H9 (cell line): ENCODE data around the gene CEP85L. TPM values are rescaled to one million over a fixed set of nuclear protein-coding genes. Genes with fewer than 3 reads are reported as not detected.
A peak's percentile ranks its signal among the peaks of the same experiment; 100 is the strongest.

ENCODE experiments used
- DNase-seq: peaks from one replicate; pipeline ENCODE4 v3.0.0-alpha.2; 2017
- H2AFZ ChIP-seq: one replicate; pipeline ENCODE4 v1.6.1; 2013; ENCODE audit warnings: mild to moderate bottlenecking, low read length, control low read depth, moderate library complexity
- H2AK5ac ChIP-seq: 2 replicates; pipeline ENCODE4 v1.6.1; 2013; ENCODE audit warnings: low read length, control low read depth, mixed read lengths; ENCODE audit not compliant: insufficient read length
- H2BK120ac ChIP-seq: one replicate; pipeline ENCODE4 v1.6.1; 2013; ENCODE audit warnings: low read depth, mild to moderate bottlenecking, low read length, control low read depth, inconsistent platforms; ENCODE audit not compliant: poor library complexity, severe bottlenecking
- H2BK12ac ChIP-seq: 2 replicates; pipeline ENCODE4 v1.6.1; 2013; ENCODE audit warnings: low read length, control low read depth, mixed read lengths, low read depth; ENCODE audit not compliant: insufficient read length
- H2BK15ac ChIP-seq: 2 replicates; pipeline ENCODE4 v1.6.1; 2013; ENCODE audit warnings: low read depth, low read length, control low read depth
- H2BK20ac ChIP-seq: one replicate; pipeline ENCODE4 v1.6.1; 2013; ENCODE audit warnings: low read depth, mild to moderate bottlenecking, low read length, control low read depth, inconsistent platforms; ENCODE audit not compliant: poor library complexity, severe bottlenecking
- H2BK5ac ChIP-seq: 2 replicates; pipeline ENCODE4 v1.6.1; 2013; ENCODE audit warnings: low read length, control low read depth, mixed read lengths; ENCODE audit not compliant: insufficient read length
- H3K14ac ChIP-seq: 2 replicates; pipeline ENCODE4 v1.6.1; 2013; ENCODE audit warnings: low read length, control low read depth; ENCODE audit not compliant: insufficient read depth
- H3K18ac ChIP-seq: 2 replicates; pipeline ENCODE4 v1.6.1; 2013; ENCODE audit warnings: low read depth, mild to moderate bottlenecking, mixed read lengths, low read length, control low read depth; ENCODE audit not compliant: insufficient read length
- H3K23ac ChIP-seq: 2 replicates; pipeline ENCODE4 v1.6.1; 2013; ENCODE audit warnings: low read length, control low read depth, mixed read lengths, low read depth; ENCODE audit not compliant: insufficient read length
- H3K23me2 ChIP-seq: 2 replicates; pipeline ENCODE4 v1.6.1; 2013; ENCODE audit warnings: low read depth, mild to moderate bottlenecking, mixed read lengths, low read length, control low read depth; ENCODE audit not compliant: insufficient read length, poor library complexity, severe bottlenecking
- H3K27ac ChIP-seq: 2 replicates; pipeline ENCODE4 v1.5.1; 2013; ENCODE audit warnings: low read length, control low read depth, mixed read lengths, low read depth; ENCODE audit not compliant: insufficient read length
- H3K27me3 ChIP-seq: 2 replicates; pipeline ENCODE4 v1.6.1; 2013; ENCODE audit warnings: low read length, control low read depth, inconsistent platforms; ENCODE audit not compliant: insufficient read depth
- H3K4ac ChIP-seq: 2 replicates; pipeline ENCODE4 v1.6.1; 2013; ENCODE audit warnings: low read depth, mild to moderate bottlenecking, control low read depth, inconsistent platforms, low read length, moderate library complexity
- H3K4me1 ChIP-seq: 2 replicates; pipeline ENCODE4 v1.6.1; 2013; ENCODE audit warnings: low read length, control low read depth, inconsistent platforms; ENCODE audit not compliant: insufficient read depth
- H3K4me2 ChIP-seq: 2 replicates; pipeline ENCODE4 v1.6.1; 2013; ENCODE audit warnings: low read length, control low read depth, mixed read lengths; ENCODE audit not compliant: insufficient read length, insufficient read depth
- H3K56ac ChIP-seq: 2 replicates; pipeline ENCODE4 v1.6.1; 2013; ENCODE audit warnings: low read depth, mild to moderate bottlenecking, mixed read lengths, low read length, control low read depth; ENCODE audit not compliant: insufficient read length
- H3K79me1 ChIP-seq: 2 replicates; pipeline ENCODE4 v1.6.1; 2013; ENCODE audit warnings: low read depth, mild to moderate bottlenecking, moderate library complexity, low read length, control low read depth, inconsistent platforms; ENCODE audit not compliant: insufficient read depth, poor library complexity, severe bottlenecking
- H3K79me2 ChIP-seq: 2 replicates; pipeline ENCODE4 v1.6.1; 2013; ENCODE audit warnings: low read length, control low read depth, inconsistent platforms; ENCODE audit not compliant: insufficient read depth
- H3K9ac ChIP-seq: 2 replicates; pipeline ENCODE4 v1.6.1; 2013; ENCODE audit warnings: low read length, control low read depth, mixed read lengths; ENCODE audit not compliant: insufficient read length; ENCODE audit errors: extremely low read depth
- H3K9me3 ChIP-seq: one replicate; pipeline ENCODE4 v1.6.1; 2013; ENCODE audit warnings: low read depth, low read length, inconsistent platforms; ENCODE audit not compliant: control insufficient read depth
- H3T11ph ChIP-seq: one replicate; pipeline ENCODE4 v1.6.1; 2013; ENCODE audit warnings: mild to moderate bottlenecking, low read length, control low read depth, inconsistent platforms
- H4K20me1 ChIP-seq: one replicate; pipeline ENCODE4 v1.6.1; 2013; ENCODE audit not compliant: control insufficient read depth, insufficient read length, insufficient read depth
- H4K5ac ChIP-seq: 2 replicates; pipeline ENCODE4 v1.6.1; 2013; ENCODE audit warnings: low read depth, mild to moderate bottlenecking, mixed read lengths, low read length, control low read depth; ENCODE audit not compliant: insufficient read length
- H4K8ac ChIP-seq: replicated peaks from 2 replicates; pipeline ENCODE4 v1.6.1; 2013; ENCODE audit warnings: low read length, control low read depth, mixed read lengths, low read depth; ENCODE audit not compliant: insufficient read length
- H4K91ac ChIP-seq: 2 replicates; pipeline ENCODE4 v1.6.1; 2013; ENCODE audit warnings: low read depth, mild to moderate bottlenecking, moderate library complexity, mixed read lengths, low read length, control low read depth; ENCODE audit not compliant: insufficient read length
- H3K27ac Mint-ChIP-seq, 3 experiments: 2 replicates in 2 of 3; 3 replicates in 1 of 3; pipeline ENCODE4 v1.8.0; 2020 to 2021; ENCODE audit warnings: mixed read lengths in 3 of 3, mild to moderate bottlenecking in 1 of 3, moderate library complexity in 1 of 3
- H3K27me3 Mint-ChIP-seq: 2 replicates; pipeline ENCODE4 v1.8.0; 2021; ENCODE audit warnings: low read depth, mild to moderate bottlenecking, moderate library complexity, mixed read lengths
- H3K36me3 Mint-ChIP-seq, 3 experiments: 2 replicates in 2 of 3; 3 replicates in 1 of 3; pipeline ENCODE4 v1.8.0; 2020 to 2021; ENCODE audit warnings: low read depth in 3 of 3, mixed read lengths in 3 of 3; ENCODE audit not compliant: insufficient read depth in 1 of 3
- H3K4me1 Mint-ChIP-seq, 2 experiments: 2 replicates each; pipeline ENCODE4 v1.8.0; 2020; ENCODE audit warnings: mixed read lengths in 2 of 2
- H3K4me3 Mint-ChIP-seq, 2 experiments: 2 replicates in 1 of 2; 3 replicates in 1 of 2; pipeline ENCODE4 v1.8.0; 2020 to 2021; ENCODE audit warnings: mild to moderate bottlenecking in 2 of 2, mixed read lengths in 2 of 2, moderate library complexity in 1 of 2
- H3K9me3 Mint-ChIP-seq, 2 experiments: 2 replicates in 1 of 2; 3 replicates in 1 of 2; pipeline ENCODE4 v1.8.0; 2020; ENCODE audit warnings: mild to moderate bottlenecking in 2 of 2, mixed read lengths in 2 of 2, moderate library complexity in 1 of 2
- WGBS: extraction: QIAGEN DNeasy Blood & Tissue Kit; methylation state at CpG from one replicate; pipeline ENCODE4 v1.1.7; 2013; ENCODE audit warnings: missing lambda C conversion rate, low lambda C conversion rate, mixed read lengths; ENCODE audit not compliant: insufficient read length; ENCODE audit errors: extremely low coverage; 5-methylcytosine and 5-hydroxymethylcytosine counted together
- total RNA-seq: library from RNA; stranded (reverse); gene quantifications from 2 replicates; pipeline ENCODE4 v1.2.1, GENCODE V29; 2021
- TF ChIP-seq, protein P1 (sequence below): fragments of 200-600 bp; sonication (generic); conservative IDR thresholded peaks from 3 replicates; pipeline ENCODE4 v1.8.0; 2021; ENCODE audit warnings: antibody characterized with exemption, mild to moderate bottlenecking

Gene CEP85L
- total RNA-seq, 1 experiment from 2014 or later, result 3.8 TPM

DNA sequence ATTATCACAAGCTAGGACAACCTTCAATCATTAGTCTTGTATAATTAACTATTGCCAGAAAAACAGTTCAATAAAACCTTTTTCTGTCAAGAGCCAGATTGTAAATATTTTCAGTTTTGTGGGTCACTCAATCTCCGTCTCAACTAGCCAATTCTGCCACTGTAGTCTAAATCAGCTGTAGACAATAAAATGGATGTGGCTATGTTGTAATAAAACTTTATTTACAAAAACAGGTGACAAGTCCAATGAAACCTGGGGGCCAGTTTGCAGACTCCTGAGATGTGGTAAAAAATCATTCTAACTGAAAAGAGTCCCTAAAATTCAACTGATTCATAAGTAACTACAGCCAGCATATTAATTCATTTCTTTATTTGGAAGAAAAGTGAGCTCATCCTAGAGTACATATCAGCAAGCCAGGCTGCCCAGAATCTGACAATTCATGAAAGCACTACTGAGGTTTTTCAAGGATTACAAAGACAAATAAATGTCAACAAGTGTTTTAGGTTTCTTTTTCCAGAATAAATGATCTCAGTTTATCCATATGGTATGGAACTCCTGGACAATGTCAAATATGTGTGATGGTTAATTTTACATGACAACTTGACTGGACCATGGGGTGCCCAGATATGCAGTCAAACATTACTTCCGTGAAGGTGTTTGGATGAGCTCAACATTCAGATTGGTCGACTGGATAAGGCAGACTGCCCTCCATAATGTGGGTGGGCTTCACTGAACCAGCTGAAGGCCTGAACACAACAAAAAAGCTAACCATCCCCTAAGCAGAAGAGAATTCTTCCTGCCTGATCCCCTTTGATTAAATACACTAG is 15.3 kb downstream of the CEP85L start:
- H2BK120ac ChIP-seq, result no peak overlapping the region
- no peak overlapping the region for H3K9ac ChIP-seq
- H2BK12ac ChIP-seq, result no peak overlapping the region
- no peak overlapping the region for H3T11ph ChIP-seq
- H3K79me1 ChIP-seq, result no peaks in the 10 kb centered on the region
- no peak overlapping the region for H3K4me2 ChIP-seq
- no peaks in the 10 kb centered on the region for H3K23me2 ChIP-seq
- DNase-seq, result no peak
- H3K27ac ChIP-seq, result no peak overlapping the region
- H3K9me3 ChIP-seq, result no peaks in the 10 kb centered on the region
- no peaks in the 10 kb centered on the region for H3K4me1 ChIP-seq
- TF ChIP-seq, protein P1, sequence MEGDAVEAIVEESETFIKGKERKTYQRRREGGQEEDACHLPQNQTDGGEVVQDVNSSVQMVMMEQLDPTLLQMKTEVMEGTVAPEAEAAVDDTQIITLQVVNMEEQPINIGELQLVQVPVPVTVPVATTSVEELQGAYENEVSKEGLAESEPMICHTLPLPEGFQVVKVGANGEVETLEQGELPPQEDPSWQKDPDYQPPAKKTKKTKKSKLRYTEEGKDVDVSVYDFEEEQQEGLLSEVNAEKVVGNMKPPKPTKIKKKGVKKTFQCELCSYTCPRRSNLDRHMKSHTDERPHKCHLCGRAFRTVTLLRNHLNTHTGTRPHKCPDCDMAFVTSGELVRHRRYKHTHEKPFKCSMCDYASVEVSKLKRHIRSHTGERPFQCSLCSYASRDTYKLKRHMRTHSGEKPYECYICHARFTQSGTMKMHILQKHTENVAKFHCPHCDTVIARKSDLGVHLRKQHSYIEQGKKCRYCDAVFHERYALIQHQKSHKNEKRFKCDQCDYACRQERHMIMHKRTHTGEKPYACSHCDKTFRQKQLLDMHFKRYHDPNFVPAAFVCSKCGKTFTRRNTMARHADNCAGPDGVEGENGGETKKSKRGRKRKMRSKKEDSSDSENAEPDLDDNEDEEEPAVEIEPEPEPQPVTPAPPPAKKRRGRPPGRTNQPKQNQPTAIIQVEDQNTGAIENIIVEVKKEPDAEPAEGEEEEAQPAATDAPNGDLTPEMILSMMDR, result no peak
- H2BK5ac ChIP-seq, result no peak overlapping the region
- no peak overlapping the region for H3K4ac ChIP-seq
- no peak overlapping the region for H4K5ac ChIP-seq
- no peaks in the 10 kb centered on the region for H3K9me3 Mint-ChIP-seq
- no peak overlapping the region for H3K18ac ChIP-seq
- no peak overlapping the region for H2AK5ac ChIP-seq
- no peak overlapping the region for H4K8ac ChIP-seq
- no peak overlapping the region for H2BK20ac ChIP-seq
- no peak overlapping the region for H3K23ac ChIP-seq
- H2BK15ac ChIP-seq, result no peak overlapping the region
- H3K14ac ChIP-seq, result no peak overlapping the region
- no peaks in the 10 kb centered on the region for H3K27me3 Mint-ChIP-seq
- no peak overlapping the region for H4K91ac ChIP-seq
- no peaks in the 10 kb centered on the region for H3K27me3 ChIP-seq
- peak overlapping the region in 1 of 3 experiments; percentile 49; a peak in 2 of 7 replicates for H3K27ac Mint-ChIP-seq
- H3K4me3 Mint-ChIP-seq, result no peak overlapping the region; a peak in 1 of 5 replicates
- 0 out of 2 replicates have a peak, but pooled peaks cover 1% of the 10 kb centered on the region for H3K79me2 ChIP-seq
- no peak overlapping the region for H2AFZ ChIP-seq
- H4K20me1 ChIP-seq, result no peaks in the 10 kb centered on the region
- H3K4me1 Mint-ChIP-seq, result peaks cover 3 to 9% of the 10 kb centered on the region in 2 experiments
- no peak overlapping the region for H3K56ac ChIP-seq
- H3K36me3 Mint-ChIP-seq, result no peaks in the 10 kb centered on the region
- WGBS, result no CpG with 5 or more reads among the region's 3 CpGs
